Myocyte (in vitro differentiated cells): Measurements from ENCODE around the gene SAMD14. TPM values are rescaled to one million over a fixed set of nuclear protein-coding genes. Genes with fewer than 3 reads are reported as not detected.
A peak's percentile ranks its signal among the peaks of the same experiment; 100 is the strongest.
"Not testable (repeated sequence)": the region's sequence is repeated elsewhere in the genome, so short reads cannot be mapped to it uniquely, and the experiment has no call there.

ENCODE experiments used
- DNase-seq: peaks from one replicate; pipeline ENCODE4 v3.0.0-alpha.2; 2012; ENCODE audit warnings: low read depth
- total RNA-seq: library from RNA; depleted of rRNA; stranded (reverse); fragments of >200 nt; gene quantifications from 2 replicates; pipeline ENCODE4 v1.2.3, GENCODE V29; 2014

The SAMD14 gene
- total RNA-seq, 1 donor from 2014 or later, result 0.24 TPM

DNA sequence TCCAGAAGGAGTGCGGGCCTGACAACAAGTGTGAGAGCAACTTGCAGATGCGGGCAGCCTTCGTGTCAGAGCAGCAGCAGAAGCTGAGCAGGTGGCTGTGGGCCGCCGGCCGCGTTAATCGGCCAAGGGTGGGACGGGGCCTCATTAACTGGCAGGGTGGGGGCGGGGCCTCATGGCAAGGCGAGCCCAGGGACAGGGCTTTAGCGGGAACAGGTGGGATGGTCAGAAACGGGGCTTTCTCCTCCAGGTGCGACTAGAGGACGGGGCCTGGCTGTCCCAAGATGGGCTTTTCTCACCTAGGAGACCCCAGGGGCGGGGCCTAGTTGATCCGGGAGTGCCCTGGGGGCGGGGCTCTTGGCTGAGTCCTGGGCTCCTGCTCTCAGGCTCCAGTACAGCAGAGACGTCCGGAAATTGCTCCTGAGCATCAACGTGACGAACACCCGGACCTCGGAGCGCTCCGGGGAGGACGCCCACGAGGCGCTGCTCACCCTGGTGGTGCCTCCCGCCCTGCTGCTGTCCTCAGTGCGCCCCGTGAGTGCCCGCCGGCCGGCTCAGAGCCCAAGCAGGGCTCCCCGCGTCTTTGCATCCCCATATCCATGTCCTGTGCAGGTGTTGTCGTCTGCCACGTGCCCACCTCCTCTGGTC lies 53.2 kb downstream of the SAMD14 start:
- DNase-seq, result no peak

DNA sequence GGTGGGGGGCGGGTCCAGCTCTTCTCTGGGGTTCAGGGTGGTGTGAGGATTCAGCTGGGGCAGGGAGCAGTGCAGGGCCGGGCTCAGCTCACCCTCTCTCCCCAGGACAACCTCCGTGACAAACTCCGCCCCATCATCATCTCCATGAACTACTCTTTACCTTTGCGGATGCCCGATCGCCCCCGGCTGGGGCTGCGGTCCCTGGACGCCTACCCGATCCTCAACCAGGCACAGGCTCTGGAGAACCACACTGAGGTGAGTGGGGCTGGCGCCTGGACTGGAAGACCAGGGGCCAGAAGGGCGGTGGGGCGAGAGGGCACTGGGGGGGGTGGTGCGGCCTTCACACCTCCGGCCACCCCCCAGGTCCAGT lies 53.8 kb downstream of the SAMD14 start:
- no peak for DNase-seq

DNA sequence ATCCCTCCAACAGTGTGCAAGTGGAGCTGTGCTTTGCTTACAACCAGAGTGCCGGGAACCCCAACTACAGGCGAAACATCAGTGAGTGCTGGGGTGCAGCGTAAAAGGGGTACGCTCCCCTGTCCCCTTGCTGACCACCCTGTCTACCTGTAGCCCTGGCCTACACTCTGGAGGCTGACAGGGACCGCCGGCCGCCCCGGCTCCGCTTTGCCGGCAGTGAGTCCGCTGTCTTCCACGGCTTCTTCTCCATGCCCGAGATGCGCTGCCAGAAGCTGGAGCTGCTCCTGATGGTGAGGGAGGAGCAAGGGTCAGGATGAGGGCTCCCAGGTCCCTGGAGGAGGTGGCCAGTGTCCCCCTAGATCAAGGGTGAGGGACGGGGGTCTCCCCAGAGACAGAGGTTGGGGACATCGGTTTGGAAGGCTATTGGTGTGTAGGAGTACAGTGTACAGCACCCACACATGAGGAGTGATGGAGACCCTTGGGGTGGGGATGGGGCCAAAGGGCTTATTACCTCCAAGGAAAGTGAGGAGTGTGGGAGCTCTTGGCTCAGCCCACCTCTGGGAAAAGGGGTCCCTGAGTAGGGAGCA lies 54.4 kb downstream of the SAMD14 start:
- no peak for DNase-seq

DNA sequence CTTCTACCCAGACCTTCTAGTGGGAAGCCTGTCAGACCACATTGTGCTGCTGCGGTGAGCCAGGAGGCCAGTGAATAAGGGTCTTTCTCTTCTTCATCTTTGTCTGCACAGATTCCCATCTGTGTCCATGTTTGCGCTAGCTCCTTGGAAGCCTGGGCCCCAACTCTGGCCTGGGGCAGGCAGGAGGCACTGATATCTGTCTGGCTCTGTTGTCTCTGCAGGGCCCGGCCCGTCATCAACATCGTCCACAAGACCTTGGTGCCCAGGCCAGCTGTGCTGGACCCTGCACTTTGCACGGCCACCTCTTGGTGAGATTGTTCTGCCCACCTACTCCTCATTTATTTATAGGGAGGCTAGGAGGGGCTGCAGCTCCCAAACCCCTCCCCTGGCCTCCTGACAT lies 55.7 kb downstream of the SAMD14 start:
- no peak for DNase-seq

DNA sequence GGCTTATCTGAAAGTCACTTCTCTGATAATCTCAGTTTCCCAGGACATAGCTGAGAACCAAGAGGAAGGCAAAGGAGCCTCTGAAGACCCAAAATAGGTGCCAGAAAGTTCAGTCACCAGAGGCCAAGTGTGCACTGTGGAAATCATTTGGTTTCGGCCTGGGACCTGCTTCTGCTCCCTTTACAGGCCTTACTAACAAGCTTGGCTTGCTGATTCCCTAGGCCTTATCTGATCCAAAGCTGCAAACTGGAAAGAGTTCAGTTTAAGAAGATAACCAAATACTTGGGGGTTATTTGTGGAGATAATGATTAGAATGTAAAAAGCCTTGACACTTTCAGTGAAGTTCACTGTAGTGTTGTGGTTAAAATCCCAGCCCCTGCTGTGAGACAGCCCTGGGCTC lies 57.0 kb downstream of the SAMD14 start:
- DNase-seq, result no peak

DNA sequence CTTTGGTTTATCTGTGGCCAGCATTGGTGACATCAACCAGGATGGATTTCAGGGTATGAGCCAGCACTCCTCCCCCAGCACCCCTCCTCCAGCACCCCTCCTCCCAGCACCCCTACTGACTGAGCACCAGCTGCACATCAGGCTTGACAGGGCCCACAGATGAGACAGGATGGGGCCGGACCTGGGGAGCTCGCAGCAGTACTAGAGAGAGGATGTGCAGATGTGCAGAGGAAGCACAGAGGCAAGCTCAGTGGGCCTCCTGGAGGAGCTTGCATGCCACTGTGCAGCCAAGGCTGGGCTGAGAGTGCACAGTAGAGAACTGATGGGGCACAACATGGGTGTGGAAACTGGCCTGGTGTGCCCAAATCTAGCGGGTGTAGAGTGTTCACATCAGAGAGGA lies 57.8 kb downstream of the SAMD14 start:
- DNase-seq, result no peak

DNA sequence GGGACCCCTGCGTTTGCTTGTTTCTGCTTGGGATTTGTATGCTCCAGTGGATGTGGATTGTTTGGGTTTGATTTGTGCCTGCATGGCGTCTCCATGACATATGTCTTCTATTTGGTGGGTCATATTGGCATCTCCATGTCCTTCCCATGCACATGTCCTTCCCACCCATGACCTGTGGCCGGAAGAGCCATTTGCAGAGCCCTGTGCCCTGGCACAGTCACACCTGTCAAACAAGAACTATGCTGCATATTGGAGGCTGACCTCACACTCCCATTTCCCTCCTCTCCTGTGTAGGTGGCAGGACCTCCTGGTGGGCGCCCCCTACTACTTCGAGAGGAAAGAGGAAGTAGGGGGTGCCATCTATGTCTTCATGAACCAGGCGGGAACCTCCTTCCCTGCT lies 58.3 kb downstream of the SAMD14 start:
- no peak for DNase-seq

DNA sequence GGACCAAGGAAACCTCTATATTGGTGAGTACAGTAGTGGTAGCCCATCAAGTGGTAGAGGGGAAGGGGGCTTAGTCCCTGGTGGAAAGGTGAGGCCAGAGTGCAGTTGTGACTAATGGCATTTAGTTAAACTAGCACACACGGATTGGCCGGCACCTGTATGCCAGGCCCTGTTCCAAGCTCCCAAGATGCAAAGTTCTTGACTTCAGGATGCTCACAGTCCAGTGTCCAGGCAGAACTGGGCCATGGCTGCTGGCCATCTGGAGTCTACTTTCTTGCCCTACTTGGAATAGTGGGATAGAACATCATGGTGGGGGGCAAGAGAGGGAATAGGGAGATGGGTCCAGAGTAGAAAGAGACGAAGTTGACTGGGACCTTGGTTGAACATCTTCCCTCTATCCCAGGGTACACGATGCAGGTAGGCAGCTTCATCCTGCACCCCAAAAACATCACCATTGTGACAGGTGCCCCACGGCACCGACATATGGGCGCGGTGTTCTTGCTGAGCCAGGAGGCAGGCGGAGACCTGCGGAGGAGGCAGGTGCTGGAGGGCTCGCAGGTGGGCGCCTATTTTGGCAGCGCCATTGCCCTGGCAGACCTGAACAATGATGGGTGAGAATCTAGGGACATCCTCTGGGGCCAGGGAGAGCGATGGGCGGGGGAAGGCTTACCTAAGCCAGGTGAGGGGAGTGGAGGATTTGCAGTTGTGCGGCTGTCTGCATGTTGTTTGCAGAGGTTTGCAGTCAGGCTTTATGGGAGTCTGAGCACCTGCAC lies 58.9 kb downstream of the SAMD14 start:
- no peak for DNase-seq

DNA sequence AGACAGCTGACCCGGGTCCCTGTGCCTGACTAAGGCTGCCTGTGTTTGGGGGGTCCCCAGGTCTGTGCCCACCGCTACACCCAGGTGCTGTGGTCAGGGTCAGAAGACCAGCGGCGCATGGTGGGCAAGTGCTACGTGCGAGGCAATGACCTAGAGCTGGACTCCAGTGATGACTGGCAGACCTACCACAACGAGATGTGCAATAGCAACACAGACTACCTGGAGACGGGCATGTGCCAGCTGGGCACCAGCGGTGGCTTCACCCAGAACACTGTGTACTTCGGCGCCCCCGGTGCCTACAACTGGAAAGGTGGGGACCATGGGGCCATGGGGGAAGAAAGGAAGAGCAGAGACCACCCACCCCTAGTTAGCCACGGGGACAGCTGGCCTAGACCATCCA lies 62.0 kb downstream of the SAMD14 start:
- no peak for DNase-seq

DNA sequence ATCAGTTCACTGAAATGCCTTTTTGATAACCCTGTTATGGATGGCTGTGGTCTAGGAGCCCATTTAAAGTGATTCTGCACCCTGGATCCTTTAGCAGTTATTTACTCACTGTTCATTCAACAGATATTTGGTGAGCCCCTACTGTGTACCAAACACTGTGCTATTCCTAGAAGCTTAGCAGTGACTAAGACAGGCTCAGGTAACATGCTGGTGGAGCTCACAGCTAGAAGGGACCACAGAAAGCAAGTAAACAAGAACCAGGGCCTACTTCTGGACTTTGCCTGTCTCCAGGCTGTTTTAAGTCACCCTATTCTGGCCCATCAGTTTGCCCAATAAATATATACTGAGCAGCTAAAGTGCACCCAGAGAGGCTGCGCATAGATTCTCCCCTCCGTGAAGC lies 63.0 kb downstream of the SAMD14 start:
- no peak for DNase-seq

DNA sequence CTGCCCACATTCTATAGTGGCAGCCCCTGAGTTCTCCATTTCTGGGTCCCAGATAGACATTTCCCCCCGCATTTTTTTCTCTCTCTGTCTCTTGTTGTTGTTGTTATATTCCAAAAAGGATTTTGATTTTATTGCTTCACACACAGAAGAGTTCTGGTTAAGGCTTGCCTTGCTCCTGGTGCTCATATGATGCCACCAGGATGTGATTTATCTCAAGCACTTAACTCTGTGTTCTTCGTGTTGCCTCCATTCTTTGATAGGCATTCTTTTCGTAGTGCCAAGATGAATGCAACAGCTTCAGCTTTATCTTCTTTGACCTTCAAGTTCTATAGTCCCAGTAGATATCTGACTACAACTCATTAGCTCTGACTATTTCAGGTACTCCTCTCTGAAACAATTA lies 64.9 kb downstream of the SAMD14 start:
- no peak for DNase-seq

DNA sequence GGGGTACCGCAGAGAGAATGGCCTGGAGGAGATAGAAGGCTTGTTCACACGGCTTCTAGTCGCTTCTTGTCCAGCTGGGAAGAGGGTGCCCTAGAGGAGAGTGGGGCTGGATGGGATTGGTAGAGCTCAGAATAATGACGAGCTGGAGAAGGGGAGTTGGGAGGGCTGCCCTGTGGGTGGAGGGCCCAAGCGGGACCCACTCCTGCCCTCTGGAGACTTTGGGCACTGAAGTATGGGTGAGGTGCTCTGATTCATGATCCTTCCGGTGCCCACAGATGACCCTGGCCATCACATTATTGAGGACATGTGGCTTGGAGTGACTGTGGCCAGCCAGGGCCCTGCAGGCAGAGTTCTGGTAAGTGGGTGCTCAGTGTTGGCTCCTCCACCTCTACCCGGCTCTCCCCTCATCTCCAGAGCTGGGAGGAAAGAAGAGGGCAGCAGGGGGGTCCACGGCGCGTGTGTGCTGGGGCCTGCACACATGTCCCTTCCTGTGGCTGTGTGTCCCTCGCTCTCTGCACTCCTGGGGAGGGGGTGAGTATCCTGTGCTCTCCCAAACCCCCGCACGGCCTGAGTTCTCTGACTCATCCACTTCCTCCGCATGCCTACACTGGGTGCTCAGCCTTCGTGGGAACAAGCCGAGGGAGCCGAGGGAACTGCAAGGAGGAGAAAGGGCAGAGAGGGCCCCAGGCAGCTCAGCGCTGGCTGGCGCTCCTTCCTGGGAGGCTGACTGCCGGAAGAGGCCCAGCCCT lies 65.5 kb downstream of the SAMD14 start:
- DNase-seq, result peak; percentile 94

DNA sequence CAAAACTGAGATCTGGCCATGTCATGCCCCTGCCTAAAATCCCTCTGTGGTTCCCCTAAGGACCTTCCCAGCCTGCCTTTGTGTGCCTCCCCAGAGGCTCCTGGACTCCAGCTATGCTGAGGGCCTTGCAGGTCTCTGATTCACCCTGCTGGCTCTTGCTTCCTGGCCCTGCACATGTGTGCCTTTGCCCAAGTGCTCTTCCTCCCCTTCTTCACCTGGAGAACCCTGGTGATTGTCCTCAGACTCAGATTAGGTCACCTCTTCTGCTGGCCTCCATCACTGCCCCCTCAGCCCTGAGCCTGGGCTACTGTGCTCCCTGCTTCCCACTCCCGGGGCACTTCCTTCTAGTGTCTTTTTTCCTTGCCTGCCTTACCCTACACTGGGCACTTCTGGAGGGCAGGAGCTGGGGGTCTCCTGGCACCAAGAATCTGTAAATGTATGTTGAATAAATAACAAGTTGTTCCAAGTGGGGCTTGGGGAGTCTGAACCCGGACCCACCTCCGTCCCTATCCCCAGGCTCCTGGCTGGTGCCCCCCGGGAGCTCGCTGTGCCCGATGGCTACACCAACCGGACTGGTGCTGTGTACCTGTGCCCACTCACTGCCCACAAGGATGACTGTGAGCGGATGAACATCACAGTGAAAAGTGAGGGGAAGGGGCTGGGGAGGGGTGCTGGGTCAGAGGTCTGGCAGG lies 66.3 kb downstream of the SAMD14 start:
- DNase-seq, result peak; percentile 50

DNA sequence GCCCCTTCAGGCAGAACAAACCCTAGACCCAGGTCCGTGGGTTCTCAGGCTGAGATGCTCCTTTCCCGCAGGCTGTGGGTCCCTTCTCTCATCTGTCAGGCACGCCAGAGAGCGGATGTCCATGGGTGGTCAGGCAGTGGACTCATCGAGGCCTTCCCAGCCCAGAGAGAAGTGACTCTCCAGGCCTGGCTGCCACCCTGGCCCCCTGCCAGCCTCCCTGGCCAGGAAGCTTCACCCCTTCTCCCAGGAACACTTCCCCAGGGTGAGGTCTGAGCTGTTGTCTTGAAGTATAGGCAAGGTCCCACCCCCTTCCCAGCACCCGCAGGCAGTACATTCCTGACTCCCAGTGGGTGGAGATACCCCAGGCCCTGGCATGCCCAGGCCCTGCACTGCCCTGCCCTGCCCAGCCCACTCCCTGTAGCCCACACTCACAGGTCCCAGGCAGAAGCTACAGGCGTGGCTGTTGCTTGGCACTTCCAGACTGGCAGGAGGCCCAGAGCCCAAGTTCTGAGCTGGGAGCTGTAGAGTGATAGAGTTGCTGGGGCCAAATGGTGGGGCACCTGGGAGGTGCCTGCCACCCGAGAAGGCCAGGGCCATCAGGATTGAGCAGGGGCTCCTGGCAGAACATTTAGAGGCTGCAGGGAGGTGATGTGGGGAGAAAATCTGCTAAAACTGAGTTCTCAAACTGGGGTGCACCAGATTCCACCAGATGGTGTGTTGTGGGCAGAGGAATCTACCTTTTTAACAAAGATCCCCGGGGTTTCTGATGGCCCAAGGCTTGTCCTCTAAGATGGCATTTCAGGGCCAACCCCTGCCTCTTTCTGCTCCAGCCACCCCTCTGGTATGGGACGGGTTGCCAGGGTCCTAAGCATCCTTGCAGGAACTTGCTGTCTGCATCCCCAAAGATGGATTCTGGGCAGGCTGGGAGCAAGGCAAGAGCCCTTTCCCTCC lies 67.4 kb downstream of the SAMD14 start:
- DNase-seq, result peak; percentile 99

DNA sequence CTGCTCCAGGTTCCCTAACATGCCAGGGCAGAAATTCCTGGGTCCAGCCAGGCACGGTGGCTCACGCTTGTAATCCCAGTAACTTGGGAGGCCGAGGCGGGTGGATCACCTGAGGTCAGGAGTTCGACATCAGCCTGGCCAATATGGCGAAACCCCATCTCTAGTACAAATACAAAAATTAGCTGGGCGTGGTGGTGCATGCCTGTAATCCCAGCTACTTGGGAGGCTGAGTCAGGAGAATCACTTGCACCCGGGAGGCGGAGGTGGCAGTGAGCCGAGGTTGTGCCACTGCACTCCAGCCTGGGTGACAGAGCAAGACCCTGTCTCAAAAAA lies 68.3 kb downstream of the SAMD14 start:
- not testable (repeated sequence) for DNase-seq

DNA sequence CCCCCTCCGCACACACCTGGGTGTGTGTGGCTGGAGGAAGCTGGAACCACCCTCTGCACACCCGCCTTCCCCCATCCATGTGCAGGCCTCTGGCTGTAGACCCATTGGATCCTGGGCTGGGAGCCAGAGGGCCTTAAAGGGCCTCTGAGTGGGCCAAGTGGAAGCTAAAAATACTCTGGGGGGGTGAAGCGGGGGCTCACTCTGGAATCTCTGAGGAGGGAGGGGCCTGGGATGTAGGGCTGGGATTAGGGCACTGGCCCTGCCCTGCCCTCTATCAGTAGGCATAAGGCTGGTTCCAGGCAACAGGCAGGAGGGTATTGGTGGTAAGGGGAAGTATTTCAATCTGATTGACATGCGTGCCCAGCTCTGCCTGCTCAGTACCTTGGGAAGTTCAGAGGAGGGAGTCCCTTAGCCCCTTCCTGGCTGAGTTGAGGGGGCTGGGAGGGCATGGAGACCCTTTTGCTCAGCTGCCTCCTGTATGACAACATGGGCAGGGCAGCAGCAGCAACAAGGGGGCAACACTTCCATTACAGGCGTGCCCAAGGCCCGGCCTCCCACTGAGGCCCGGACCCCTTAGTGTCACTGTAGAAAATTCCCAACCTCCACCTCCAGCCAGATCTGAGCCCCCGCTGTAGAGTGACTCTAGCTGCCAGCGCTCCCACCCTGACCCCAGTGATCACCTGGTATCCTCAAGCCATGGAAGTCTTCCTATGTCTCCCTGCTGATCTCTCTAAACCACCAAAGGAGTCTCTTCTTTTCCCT lies 68.8 kb downstream of the SAMD14 start:
- peak; percentile 98 for DNase-seq
